Panc1 (cell line): ENCODE results near the gene MUC5AC. TPM values are rescaled to one million over a fixed set of nuclear protein-coding genes. Genes with fewer than 3 reads are reported as not detected.

Experiments used
- ATAC-seq: fragments of 200-7000 bp; cut with Tn5 transposase; 2 replicates; pipeline ENCODE4 v1.9.1; 2020; ENCODE audit warnings: mild to moderate bottlenecking, moderate library complexity
- BruUV-seq: library from RNA; stranded (reverse); fragments of 400-500 nt; replicated peaks from 2 replicates; lab custom pipeline; 2021; lab: Mats Ljungman, UMichigan
- CTCF ChIA-PET: fragments of 300-600 bp; sonication (Branson Sonifier 250); formaldehyde crosslinking; loops from one replicate; lab custom pipeline; 2022; ENCODE audit warnings: antibody characterized with exemption; lab: Charles Lee
- POLR2A ChIA-PET: fragments of 300-600 bp; sonication (Branson Sonifier 250); formaldehyde crosslinking; loops from one replicate; lab custom pipeline; 2022; ENCODE audit warnings: antibody characterized with exemption; lab: Charles Lee
- DNase-seq: peaks from one replicate; pipeline ENCODE4 v3.0.0-alpha.2; 2010; ENCODE audit warnings: low read depth, low spot score
- H3K27ac ChIP-seq: 2 replicates; pipeline ENCODE4 v1.5.1; 2011; ENCODE audit warnings: mild to moderate bottlenecking, low read length, inconsistent platforms
- H3K27me3 ChIP-seq: fragments of 200-500 bp; sonication (Bioruptor generic); 2 replicates; pipeline ENCODE4 v1.6.0; 2014; ENCODE audit warnings: low read length, inconsistent platforms; ENCODE audit not compliant: control insufficient read depth, insufficient read depth
- H3K36me3 ChIP-seq: fragments of 200-500 bp; sonication (Bioruptor generic); 2 replicates; pipeline ENCODE4 v1.5.1; 2014; ENCODE audit warnings: inconsistent platforms, mild to moderate bottlenecking, low read length, moderate library complexity; ENCODE audit not compliant: control insufficient read depth, insufficient read depth
- H3K4me1 ChIP-seq: 2 replicates; pipeline ENCODE4 v1.5.1; 2011; ENCODE audit warnings: inconsistent platforms, mild to moderate bottlenecking, low read length, moderate library complexity; ENCODE audit not compliant: control insufficient read depth, insufficient read depth
- H3K4me3 ChIP-seq, 2 experiments: 2 replicates each; pipeline ENCODE4 v1.5.1; 2011 to 2012; ENCODE audit warnings: low read depth in 2 of 2, low read length in 2 of 2, mild to moderate bottlenecking in 2 of 2, inconsistent platforms in 1 of 2, moderate library complexity in 1 of 2
- H3K9me3 ChIP-seq: fragments of 200-500 bp; sonication (Bioruptor generic); 2 replicates; pipeline ENCODE4 v1.5.1; 2014; ENCODE audit warnings: low read depth, mild to moderate bottlenecking, inconsistent platforms, low read length, moderate library complexity; ENCODE audit not compliant: control insufficient read depth, insufficient read depth
- CTCF ChIP-seq: fragments of 450-650 bp; IDR thresholded peaks from 2 replicates; pipeline ENCODE4 v1.5.1; 2017; ENCODE audit warnings: mild to moderate bottlenecking
- POLR2AphosphoS5 ChIP-seq: IDR thresholded peaks from 2 replicates; pipeline ENCODE4 v1.6.1; 2012; ENCODE audit warnings: mild to moderate bottlenecking, low read depth, low read length, moderate library complexity
- REST ChIP-seq, 2 experiments: IDR thresholded peaks; 2 replicates each; pipeline ENCODE4 v1.6.1; 2011 to 2012; ENCODE audit warnings: low read depth in 2 of 2, control low read depth in 1 of 2, low read length in 1 of 2, mild to moderate bottlenecking in 1 of 2, moderate library complexity in 1 of 2; ENCODE audit not compliant: insufficient read depth in 1 of 2
- SIN3A ChIP-seq: IDR thresholded peaks from 2 replicates; pipeline ENCODE4 v1.6.1; 2012; ENCODE audit warnings: low read depth, mild to moderate bottlenecking, low read length, moderate library complexity, borderline replicate concordance; ENCODE audit not compliant: insufficient read depth
- TCF7L2 ChIP-seq: IDR thresholded peaks from 2 replicates; pipeline ENCODE4 v1.6.1; 2011; ENCODE audit warnings: mild to moderate bottlenecking, low read depth, low read length, inconsistent platforms
- in situ Hi-C: cut with HindIII; loops from 2 replicates; pipeline ENCODE4 v1.10.0; 2016; ENCODE audit warnings: low sequenced_read_pairs, low pct_unique_long_range_greater_than_20kb
- intact Hi-C: fragments of 100-400 bp; cut with micrococcal nuclease; formaldehyde crosslinking; loops from one replicate; pipeline ENCODE4 v1.10.0; 2022; ENCODE audit not compliant: unreplicated experiment
- total RNA-seq: library from RNA; stranded (reverse); gene quantifications from one replicate; pipeline ENCODE4 v1.2.1, GENCODE V29; 2021; ENCODE audit not compliant: unreplicated experiment

The MUC5AC gene
- total RNA-seq, 1 experiment from 2014 or later: 0.03 TPM

- ATAC-seq (no peak), DNase-seq (no peak)
- Histone ChIP-seq H3K27me3 (no peaks in the 10 kb centered on the region), H3K9me3 (no peaks in the 10 kb centered on the region), H3K4me3 (no peak overlapping the region), H3K36me3 (no peaks in the 10 kb centered on the region), H3K4me1 (peaks cover 56% of the 10 kb centered on the region), H3K27ac (no peak overlapping the region; the same call in 1 of the 2 replicates)
- intact Hi-C loops: no loop called here
- no peak for TF ChIP-seq POLR2AphosphoS5
- no peak for TF ChIP-seq CTCF
- TF ChIP-seq REST (IDR thresholded peaks at IDR 0.05; ENCODE audit: insufficient read depth in 1 of 2, low read depth in 2 of 2, low read length in 1 of 2): no peak
- no peak for TF ChIP-seq TCF7L2
- no peak for TF ChIP-seq SIN3A
- POLR2A ChIA-PET: no interaction called here
- no TSS peak for BruUV-seq
- CTCF ChIA-PET: no interaction called here
- in situ Hi-C loops: no loop called here
These were observed 8.2 kb upstream of the MUC5AC start for GRCh38 chr11:1149545-1149944.

GRCh38 chr11:1150116-1150515 lies 7.6 kb upstream of the MUC5AC start:
- no peaks in the 10 kb centered on the region for H3K27me3 ChIP-seq
- H3K4me3 ChIP-seq: no peak overlapping the region
- H3K36me3 ChIP-seq: no peaks in the 10 kb centered on the region
- DNase-seq: no peak
- peak overlapping the region; percentile 59; the same call in 1 of the 2 replicates for H3K27ac ChIP-seq
- BruUV-seq: no TSS peak
- H3K4me1 ChIP-seq: peaks cover 56% of the 10 kb centered on the region
- in situ Hi-C loops (no loop called here), intact Hi-C loops (no loop called here)
- ChIA-PET POLR2A (no interaction called here), CTCF (no interaction called here)
- ATAC-seq: no peak
- no peaks in the 10 kb centered on the region; the same call in 1 of the 2 replicates for H3K9me3 ChIP-seq
- TF ChIP-seq REST (IDR thresholded peaks at IDR 0.05; ENCODE audit: insufficient read depth in 1 of 2, low read depth in 2 of 2, low read length in 1 of 2) (no peak), POLR2AphosphoS5 (no peak), TCF7L2 (no peak)
